ENCODE data around the gene YLPM1.

Gene YLPM1

DNA sequence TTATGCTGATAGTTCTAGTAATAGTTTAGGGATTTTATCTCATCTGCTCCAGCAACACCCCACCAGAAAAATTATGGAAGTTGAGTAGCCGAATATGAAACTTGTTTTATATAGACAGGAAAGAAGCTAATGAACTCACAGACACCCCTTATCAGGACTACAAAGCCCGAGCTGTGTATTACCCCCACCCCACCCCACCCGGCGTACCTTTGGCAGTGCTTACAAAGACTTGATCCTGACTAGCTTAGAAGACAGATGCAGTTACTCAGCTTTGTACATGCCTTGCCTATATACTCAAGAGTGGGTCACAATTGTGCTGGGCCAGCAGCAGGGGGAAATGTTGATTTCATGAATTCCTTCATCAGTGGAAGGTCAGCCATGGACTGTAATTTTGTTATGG, 90.5 kb downstream of the YLPM1 start:
- Histone ChIP-seq H3K4me1 (ENCODE audit: insufficient read depth, poor library complexity, severe bottlenecking) (no peaks in the 10 kb centered on the region), H3K27me3 (ENCODE audit: insufficient read depth, poor library complexity, severe bottlenecking) (no peaks in the 10 kb centered on the region), H3K36me3 (ENCODE audit: low read depth) (peaks cover 3% of the 10 kb centered on the region), H3K9me3 (ENCODE audit: severe bottlenecking) (no peaks in the 10 kb centered on the region), H3K4me3 (ENCODE audit: severe bottlenecking) (no peak overlapping the region), H3K27ac (ENCODE audit: poor library complexity, severe bottlenecking) (no peak overlapping the region)
- no peak for ATAC-seq (ENCODE audit: low read depth)
- TF ChIP-seq, protein P1, sequence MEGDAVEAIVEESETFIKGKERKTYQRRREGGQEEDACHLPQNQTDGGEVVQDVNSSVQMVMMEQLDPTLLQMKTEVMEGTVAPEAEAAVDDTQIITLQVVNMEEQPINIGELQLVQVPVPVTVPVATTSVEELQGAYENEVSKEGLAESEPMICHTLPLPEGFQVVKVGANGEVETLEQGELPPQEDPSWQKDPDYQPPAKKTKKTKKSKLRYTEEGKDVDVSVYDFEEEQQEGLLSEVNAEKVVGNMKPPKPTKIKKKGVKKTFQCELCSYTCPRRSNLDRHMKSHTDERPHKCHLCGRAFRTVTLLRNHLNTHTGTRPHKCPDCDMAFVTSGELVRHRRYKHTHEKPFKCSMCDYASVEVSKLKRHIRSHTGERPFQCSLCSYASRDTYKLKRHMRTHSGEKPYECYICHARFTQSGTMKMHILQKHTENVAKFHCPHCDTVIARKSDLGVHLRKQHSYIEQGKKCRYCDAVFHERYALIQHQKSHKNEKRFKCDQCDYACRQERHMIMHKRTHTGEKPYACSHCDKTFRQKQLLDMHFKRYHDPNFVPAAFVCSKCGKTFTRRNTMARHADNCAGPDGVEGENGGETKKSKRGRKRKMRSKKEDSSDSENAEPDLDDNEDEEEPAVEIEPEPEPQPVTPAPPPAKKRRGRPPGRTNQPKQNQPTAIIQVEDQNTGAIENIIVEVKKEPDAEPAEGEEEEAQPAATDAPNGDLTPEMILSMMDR (IDR thresholded peaks at IDR 0.05; ENCODE audit: poor library complexity, severe bottlenecking): no peak
- no peak for DNase-seq (ENCODE audit: low spot score)

DNA sequence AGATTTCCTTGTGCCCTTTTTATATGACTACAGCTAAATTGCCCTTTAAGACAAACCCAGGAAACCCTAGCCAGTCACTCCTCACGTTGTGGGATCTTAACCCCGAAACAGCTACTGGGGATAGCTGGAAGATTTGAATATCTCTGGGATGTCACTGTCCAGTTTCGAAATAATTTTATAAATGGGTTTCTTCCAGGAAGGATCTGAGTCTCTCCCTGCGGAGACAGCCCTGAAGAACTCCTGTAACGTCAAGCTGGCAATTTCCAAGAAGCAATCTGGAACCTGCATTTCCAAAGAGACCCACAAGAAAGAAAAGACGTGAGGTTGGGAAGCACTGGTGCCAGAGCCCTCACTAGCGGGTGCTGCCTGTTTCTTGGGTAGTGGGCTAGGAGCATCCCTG, 91.9 kb downstream of the YLPM1 start:
- no peaks in the 10 kb centered on the region for H3K4me1 ChIP-seq (ENCODE audit: insufficient read depth, poor library complexity, severe bottlenecking)
- H3K9me3 ChIP-seq (ENCODE audit: severe bottlenecking): no peaks in the 10 kb centered on the region
- H3K4me3 ChIP-seq (ENCODE audit: severe bottlenecking): no peak overlapping the region
- no peak overlapping the region for H3K27ac ChIP-seq (ENCODE audit: poor library complexity, severe bottlenecking)
- DNase-seq (ENCODE audit: low spot score): no peak
- H3K27me3 ChIP-seq (ENCODE audit: insufficient read depth, poor library complexity, severe bottlenecking): no peaks in the 10 kb centered on the region
- TF ChIP-seq, protein P1 (IDR thresholded peaks at IDR 0.05; ENCODE audit: poor library complexity, severe bottlenecking): no peak
- peaks cover 3% of the 10 kb centered on the region for H3K36me3 ChIP-seq (ENCODE audit: low read depth)
- ATAC-seq (ENCODE audit: low read depth): no peak

DNA sequence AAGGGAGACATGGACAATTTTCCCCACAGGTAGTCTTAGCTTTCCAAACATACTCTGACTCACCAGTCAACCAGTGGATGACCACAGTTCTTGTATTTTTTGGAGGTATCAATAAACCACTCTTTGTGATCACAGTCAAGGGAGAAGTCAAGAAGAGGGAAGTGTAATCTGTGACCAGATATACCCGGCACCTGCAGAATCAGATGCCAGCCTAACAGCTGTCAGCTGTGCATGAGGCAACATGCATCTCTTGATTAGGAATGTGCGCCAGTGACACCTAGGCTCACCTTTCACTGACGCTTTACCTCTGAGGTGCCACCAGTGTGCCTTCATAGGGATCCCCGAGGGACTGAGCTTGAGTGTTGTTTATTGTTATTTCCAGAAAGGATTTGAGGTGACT, 92.8 kb downstream of the YLPM1 start:
- DNase-seq (ENCODE audit: low spot score) (no peak), ATAC-seq (ENCODE audit: low read depth) (no peak)
- H3K4me3 ChIP-seq (ENCODE audit: severe bottlenecking): no peak overlapping the region
- TF ChIP-seq, protein P1 (IDR thresholded peaks at IDR 0.05; ENCODE audit: poor library complexity, severe bottlenecking): no peak
- H3K27ac ChIP-seq (ENCODE audit: poor library complexity, severe bottlenecking): no peak overlapping the region
- peaks cover 3% of the 10 kb centered on the region for H3K36me3 ChIP-seq (ENCODE audit: low read depth)
- no peaks in the 10 kb centered on the region for H3K4me1 ChIP-seq (ENCODE audit: insufficient read depth, poor library complexity, severe bottlenecking)
- H3K9me3 ChIP-seq (ENCODE audit: severe bottlenecking): no peaks in the 10 kb centered on the region
- no peaks in the 10 kb centered on the region for H3K27me3 ChIP-seq (ENCODE audit: insufficient read depth, poor library complexity, severe bottlenecking)

DNA sequence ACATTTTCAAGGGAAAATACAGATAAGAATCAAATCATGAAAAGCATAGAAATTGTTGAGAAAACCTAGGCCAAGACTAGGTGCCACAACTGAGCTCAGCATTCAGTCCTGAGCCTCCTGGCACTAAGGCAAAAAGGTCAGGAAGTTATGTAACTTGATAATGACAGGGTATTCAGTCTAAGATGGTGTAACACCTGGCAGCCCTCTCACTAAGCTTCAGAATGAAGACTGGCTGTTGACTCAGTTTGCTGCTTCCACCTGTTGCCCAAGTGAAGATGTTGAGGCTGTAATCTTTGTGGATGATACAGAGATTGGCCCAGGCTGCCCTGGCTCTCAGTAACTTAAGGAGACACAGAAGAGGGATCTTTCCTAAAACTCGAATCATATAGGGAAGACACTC, 93.2 kb downstream of the YLPM1 start:
- no peak for ATAC-seq (ENCODE audit: low read depth)
- H3K36me3 ChIP-seq (ENCODE audit: low read depth): peaks cover 3% of the 10 kb centered on the region
- TF ChIP-seq, protein P1 (IDR thresholded peaks at IDR 0.05; ENCODE audit: poor library complexity, severe bottlenecking): no peak
- no peaks in the 10 kb centered on the region for H3K9me3 ChIP-seq (ENCODE audit: severe bottlenecking)
- H3K27me3 ChIP-seq (ENCODE audit: insufficient read depth, poor library complexity, severe bottlenecking): no peaks in the 10 kb centered on the region
- no peaks in the 10 kb centered on the region for H3K4me1 ChIP-seq (ENCODE audit: insufficient read depth, poor library complexity, severe bottlenecking)
- H3K4me3 ChIP-seq (ENCODE audit: severe bottlenecking): no peak overlapping the region
- no peak for DNase-seq (ENCODE audit: low spot score)
- no peak overlapping the region for H3K27ac ChIP-seq (ENCODE audit: poor library complexity, severe bottlenecking)

DNA sequence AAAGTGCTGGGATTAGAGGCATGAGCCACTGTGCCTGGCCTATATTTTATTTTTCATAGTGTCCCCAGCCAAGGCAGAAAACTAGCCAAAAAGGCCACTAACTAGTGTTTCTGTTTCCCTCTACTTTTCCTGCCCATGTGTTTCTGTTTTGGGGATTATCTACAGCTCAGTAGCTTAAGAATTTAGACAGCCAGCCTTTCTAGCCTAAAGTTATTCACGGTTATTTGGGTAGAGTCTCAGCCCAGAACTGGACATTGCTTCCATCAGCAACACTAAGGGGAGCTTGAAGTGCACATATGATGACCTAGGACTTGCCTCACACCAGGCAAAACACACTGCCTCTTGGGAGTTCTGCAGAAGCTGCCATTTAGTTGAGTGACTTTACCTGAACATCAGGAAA, 94.9 kb downstream of the YLPM1 start:
- TF ChIP-seq, protein P1 (IDR thresholded peaks at IDR 0.05; ENCODE audit: poor library complexity, severe bottlenecking): no peak
- Histone ChIP-seq H3K27ac (ENCODE audit: poor library complexity, severe bottlenecking) (no peak overlapping the region), H3K27me3 (ENCODE audit: insufficient read depth, poor library complexity, severe bottlenecking) (no peaks in the 10 kb centered on the region), H3K9me3 (ENCODE audit: severe bottlenecking) (no peaks in the 10 kb centered on the region), H3K4me3 (ENCODE audit: severe bottlenecking) (no peak overlapping the region), H3K36me3 (ENCODE audit: low read depth) (peaks cover 3% of the 10 kb centered on the region), H3K4me1 (ENCODE audit: insufficient read depth, poor library complexity, severe bottlenecking) (no peaks in the 10 kb centered on the region)
- no peak for DNase-seq (ENCODE audit: low spot score)
- no peak for ATAC-seq (ENCODE audit: low read depth)

Measured in RWPE2 (cell line).